Liver (tissue), 9 donors: ENCODE measurements around the gene B3GALNT1. TPM values are rescaled to one million over a fixed set of nuclear protein-coding genes. Genes with fewer than 3 reads are reported as not detected.

Experiments used
- DNase-seq: peaks from one replicate; pipeline ENCODE4 v3.0.0-alpha.2; 2017; ENCODE audit warnings: low spot score
- H3K27ac ChIP-seq, 2 donors: one replicate each; pipeline ENCODE4 v1.7.0; 2013; ENCODE audit warnings: inconsistent platforms in 2 of 2, low read length in 2 of 2, control low read depth in 1 of 2, low read depth in 1 of 2, mild to moderate bottlenecking in 1 of 2
- H3K27me3 ChIP-seq, 4 donors: one replicate each; pipeline versions ENCODE4 v1.6.1 to v1.7.0; 2013; ENCODE audit warnings: low read length in 3 of 4, inconsistent platforms in 1 of 4, mild to moderate bottlenecking in 1 of 4, moderate library complexity in 1 of 4; ENCODE audit not compliant: control insufficient read depth in 4 of 4, insufficient read depth in 4 of 4
- H3K36me3 ChIP-seq, 4 donors: one replicate each; pipeline versions ENCODE4 v1.6.1 to v1.7.0; 2013; ENCODE audit warnings: low read length in 3 of 4, mild to moderate bottlenecking in 3 of 4, low read depth in 1 of 4, moderate library complexity in 1 of 4; ENCODE audit not compliant: control insufficient read depth in 4 of 4, insufficient read depth in 3 of 4
- H3K4me1 ChIP-seq, 4 donors: one replicate each; pipeline versions ENCODE4 v1.6.1 to v1.7.0; 2013; ENCODE audit warnings: low read length in 3 of 4, mild to moderate bottlenecking in 3 of 4, moderate library complexity in 1 of 4; ENCODE audit not compliant: control insufficient read depth in 4 of 4, insufficient read depth in 4 of 4
- H3K4me3 ChIP-seq, 3 donors: one replicate each; pipeline versions ENCODE4 v1.6.1 to v1.7.0; 2013; ENCODE audit warnings: low read length in 3 of 3, control low read depth in 1 of 3, low read depth in 1 of 3, mild to moderate bottlenecking in 1 of 3
- H3K9ac ChIP-seq, 2 donors: one replicate each; pipeline ENCODE4 v1.7.0; 2013; ENCODE audit warnings: low read length in 2 of 2, mild to moderate bottlenecking in 2 of 2, moderate library complexity in 2 of 2, control low read depth in 1 of 2, low read depth in 1 of 2
- H3K9me3 ChIP-seq, 4 donors: one replicate each; pipeline versions ENCODE4 v1.6.1 to v1.7.0; 2013; ENCODE audit warnings: low read length in 3 of 4; ENCODE audit not compliant: control insufficient read depth in 4 of 4
- ATF3 ChIP-seq: IDR thresholded peaks from 2 replicates; pipeline ENCODE4 v1.6.1; 2016; ENCODE audit warnings: antibody characterized with exemption
- CTCF ChIP-seq: fragments of 150-350 bp; IDR thresholded peaks from 2 replicates; pipeline ENCODE4 v1.5.1; 2017; ENCODE audit warnings: improper control_type of control experiment, low read depth, low read length; ENCODE audit not compliant: missing input control
- EGR1 ChIP-seq, 2 donors: IDR thresholded peaks; 2 replicates each; pipeline ENCODE4 v1.6.1; 2016 to 2018; ENCODE audit warnings: antibody characterized with exemption in 2 of 2, low read depth in 2 of 2
- FOXA1 ChIP-seq: IDR thresholded peaks from 2 replicates; pipeline ENCODE4 v1.6.1; 2016; ENCODE audit warnings: antibody characterized with exemption
- FOXA2 ChIP-seq: IDR thresholded peaks from 2 replicates; pipeline ENCODE4 v1.6.1; 2016; ENCODE audit warnings: antibody characterized with exemption
- GABPA ChIP-seq, 2 donors: IDR thresholded peaks in 1 of 2; conservative IDR thresholded peaks in 1 of 2; 2 replicates each; pipeline ENCODE4 v1.6.1; 2016; ENCODE audit warnings: antibody characterized with exemption in 2 of 2, mild to moderate bottlenecking in 1 of 2, moderate library complexity in 1 of 2
- HNF4G ChIP-seq: IDR thresholded peaks from 2 replicates; pipeline ENCODE4 v1.6.1; 2016; ENCODE audit warnings: antibody characterized with exemption
- JUND ChIP-seq, 2 donors: IDR thresholded peaks; 2 replicates each; pipeline ENCODE4 v1.6.1; 2016; ENCODE audit warnings: antibody characterized with exemption in 2 of 2
- MAX ChIP-seq: IDR thresholded peaks from 2 replicates; pipeline ENCODE4 v1.6.1; 2016; ENCODE audit warnings: antibody characterized with exemption
- NR2F2 ChIP-seq: IDR thresholded peaks from 2 replicates; pipeline ENCODE4 v1.6.1; 2016; ENCODE audit warnings: antibody characterized with exemption
- RAD21 ChIP-seq, 2 donors: IDR thresholded peaks; 2 replicates each; pipeline ENCODE4 v1.6.1; 2016; ENCODE audit warnings: antibody characterized with exemption in 2 of 2, mild to moderate bottlenecking in 2 of 2
- REST ChIP-seq: IDR thresholded peaks from 2 replicates; pipeline ENCODE4 v1.6.1; 2016; ENCODE audit warnings: antibody characterized with exemption, mild to moderate bottlenecking
- RXRA ChIP-seq, 2 donors: IDR thresholded peaks; 2 replicates each; pipeline ENCODE4 v1.6.1; 2017 to 2018; ENCODE audit warnings: antibody characterized with exemption in 2 of 2, mild to moderate bottlenecking in 1 of 2
- SP1 ChIP-seq: IDR thresholded peaks from 2 replicates; pipeline ENCODE4 v1.6.1; 2018; ENCODE audit warnings: antibody characterized with exemption, mild to moderate bottlenecking
- TAF1 ChIP-seq: conservative IDR thresholded peaks from 2 replicates; pipeline ENCODE4 v1.6.1; 2016; ENCODE audit warnings: antibody characterized with exemption, mild to moderate bottlenecking
- YY1 ChIP-seq: IDR thresholded peaks from 2 replicates; pipeline ENCODE4 v1.6.1; 2016; ENCODE audit warnings: antibody characterized with exemption, mild to moderate bottlenecking
- ZBTB33 ChIP-seq: IDR thresholded peaks from 2 replicates; pipeline ENCODE4 v1.6.1; 2016; ENCODE audit warnings: antibody characterized with exemption
- WGBS: extraction: QIAGEN DNeasy Blood & Tissue Kit; methylation state at CpG from one replicate; pipeline ENCODE4 v1.1.7; 2013; 5-methylcytosine and 5-hydroxymethylcytosine counted together
- polyA plus RNA-seq, 2 donors: library from polyadenylated mRNA; stranded (reverse) in 1 of 2; unstranded in 1 of 2; fragments of 200-250 nt in 1 of 2; fragments of >200 nt in 1 of 2; fragmentation: Nextera tagmentation in 1 of 2; extraction: Ambion mirVana in 1 of 2; gene quantifications; one replicate each; pipeline versions ENCODE4 v1.2.1 to v1.2.3, GENCODE V29; 2013 to 2015
- total RNA-seq, 2 donors: library from RNA; depleted of rRNA; stranded (reverse); fragments of >200 nt; gene quantifications; one replicate each; pipeline ENCODE4 v1.2.3, GENCODE V29; 2014
- donor health status: healthy.
- donor health status: healthy.
- donor health status: healthy.
- donor health status: healthy.
- donor health status: healthy.

The B3GALNT1 gene
- total and polyA plus RNA-seq, 4 donors: 0.56 to 23.7 (median 1.00) TPM

- TF ChIP-seq SP1: no peak
- no peak for TF ChIP-seq NR2F2
- no peak for TF ChIP-seq CTCF
- TF ChIP-seq ATF3: no peak
- no peak for TF ChIP-seq YY1
- TF ChIP-seq MAX: no peak
- H3K36me3 ChIP-seq: no peaks in the 10 kb centered on the region
- no peak overlapping the region for H3K27ac ChIP-seq
- no peak overlapping the region for H3K4me3 ChIP-seq
- H3K9me3 ChIP-seq: no peaks in the 10 kb centered on the region
- DNase-seq: no peak
- 74% methylated on average over 2 of the region's 2 CpGs for WGBS
- no peaks in the 10 kb centered on the region for H3K4me1 ChIP-seq
- no peaks in the 10 kb centered on the region for H3K27me3 ChIP-seq
- H3K9ac ChIP-seq: no peak overlapping the region
These were observed 23.1 kb downstream of the B3GALNT1 start for GRCh38 chr3:161082063-161082462.

- Histone ChIP-seq H3K27me3 (no peaks in the 10 kb centered on the region), H3K27ac (no peak overlapping the region), H3K4me1 (no peaks in the 10 kb centered on the region), H3K4me3 (no peak overlapping the region), H3K9ac (no peak overlapping the region), H3K36me3 (no peaks in the 10 kb centered on the region), H3K9me3 (no peaks in the 10 kb centered on the region)
- DNase-seq: no peak
- TF ChIP-seq FOXA2 (no peak), SP1 (no peak), MAX (no peak), REST (no peak), RAD21 (IDR thresholded peaks at IDR 0.05) (no peak), FOXA1 (no peak), ZBTB33 (no peak), NR2F2 (no peak), ATF3 (no peak), GABPA (IDR thresholded peaks at IDR 0.05 in 1 of 2, conservative IDR thresholded peaks at IDR 0.05 in 1 of 2) (no peak), RXRA (IDR thresholded peaks at IDR 0.05) (no peak), TAF1 (no peak), YY1 (no peak), CTCF (no peak), HNF4G (no peak), JUND (IDR thresholded peaks at IDR 0.05) (no peak), EGR1 (IDR thresholded peaks at IDR 0.05; ENCODE audit: low read depth in 2 of 2) (no peak)
- WGBS: 57% methylated on average over 4 of the region's 4 CpGs
These were observed 23.5 kb downstream of the B3GALNT1 start for GRCh38 chr3:161081633-161082032.
